HCT116 (cell line): Measurements from ENCODE around the gene CLN6. TPM values are rescaled to one million over a fixed set of nuclear protein-coding genes. Genes with fewer than 3 reads are reported as not detected.

ENCODE experiments used
- ATAC-seq: fragments of 200-7000 bp; cut with Tn5 transposase; 2 replicates; pipeline ENCODE4 v1.9.1; 2020; ENCODE audit warnings: mild to moderate bottlenecking, moderate library complexity
- BruUV-seq: library from RNA; stranded (reverse); fragments of 400-500 nt; replicated peaks from 2 replicates; lab custom pipeline; 2021; lab: Mats Ljungman, UMichigan
- CTCF ChIA-PET: fragments of 300-600 bp; sonication (Branson Sonifier 250); formaldehyde crosslinking; loops from one replicate; lab custom pipeline; 2021; ENCODE audit warnings: antibody characterized with exemption; lab: Charles Lee
- POLR2A ChIA-PET: fragments of 300-600, 350-600 bp; sonication (Branson Sonifier 250); formaldehyde crosslinking; loops from one replicate; lab custom pipeline; 2021; ENCODE audit warnings: antibody characterized with exemption; lab: Charles Lee
- RAD21 ChIA-PET, 2 experiments: fragments of 300-600 bp; sonication (Branson Sonifier 250); formaldehyde crosslinking; loops; one replicate each; lab custom pipeline; 2023; ENCODE audit warnings: low total read pairs in 2 of 2; ENCODE audit not compliant: uncharacterized antibody in 2 of 2, unreplicated experiment in 2 of 2, low non-redundant PET in 1 of 2; lab: Charles Lee
- DNase-seq: peaks from one replicate; pipeline ENCODE4 v3.0.0-alpha.2; 2010; ENCODE audit warnings: low read depth, low spot score
- H2AFZ ChIP-seq: fragments of 200-600 bp; shearing (Covaris generic), sonication (generic); 2 replicates; pipeline ENCODE4 v1.6.1; 2017; ENCODE audit warnings: low read depth, mixed run types, mixed read lengths, antibody characterized with exemption, low read length; ENCODE audit not compliant: poor library complexity, severe bottlenecking
- H3K27ac ChIP-seq: 2 replicates; pipeline ENCODE4 v1.5.1; 2012; ENCODE audit warnings: low read depth, low read length
- H3K27me3 ChIP-seq: fragments of 200-600 bp; sonication (generic); 2 replicates; pipeline ENCODE4 v1.6.1; 2016; ENCODE audit warnings: mixed run types, low read length, mixed read lengths; ENCODE audit not compliant: insufficient read depth
- H3K36me3 ChIP-seq, 2 experiments: fragments of 200-500 bp in 1 of 2; fragments of 200-600 bp in 1 of 2; sonication (Bioruptor generic) in 1 of 2; sonication (generic) in 1 of 2; 2 replicates each; pipeline versions ENCODE4 v1.5.1 to v1.6.1; 2014 to 2016; ENCODE audit warnings: low read length in 2 of 2, inconsistent platforms in 1 of 2, mixed read lengths in 1 of 2, mixed run types in 1 of 2; ENCODE audit not compliant: insufficient read depth in 2 of 2, control insufficient read depth in 1 of 2
- H3K4me1 ChIP-seq, 2 experiments: fragments of 200-600 bp in 1 of 2; sonication (generic) in 1 of 2; 2 replicates each; pipeline versions ENCODE4 v1.5.1 to v1.6.1; 2012 to 2017; ENCODE audit warnings: low read length in 2 of 2, inconsistent platforms in 1 of 2, mild to moderate bottlenecking in 1 of 2, mixed read lengths in 1 of 2, mixed run types in 1 of 2, moderate library complexity in 1 of 2; ENCODE audit not compliant: insufficient read depth in 2 of 2, control insufficient read depth in 1 of 2
- H3K4me2 ChIP-seq: fragments of 200-600 bp; sonication (generic); 2 replicates; pipeline ENCODE4 v1.6.1; 2017; ENCODE audit warnings: mixed run types, low read length, mixed read lengths
- H3K4me3 ChIP-seq, 2 experiments: fragments of 200-600 bp in 1 of 2; sonication (generic) in 1 of 2; replicated peaks in 1 of 2; 2 replicates each; pipeline ENCODE4 v1.5.1; 2011 to 2016; ENCODE audit warnings: low read length in 2 of 2, control low read depth in 1 of 2, low read depth in 1 of 2, mild to moderate bottlenecking in 1 of 2, mixed read lengths in 1 of 2, mixed run types in 1 of 2
- H3K79me2 ChIP-seq: fragments of 200-600 bp; sonication (generic); 2 replicates; pipeline ENCODE4 v1.6.1; 2017; ENCODE audit warnings: mild to moderate bottlenecking, mixed run types, low read length, moderate library complexity, mixed read lengths; ENCODE audit not compliant: insufficient read depth
- H3K9ac ChIP-seq: fragments of 200-600 bp; sonication (generic); 2 replicates; pipeline ENCODE4 v1.6.1; 2016; ENCODE audit warnings: low read length, mixed read lengths
- H3K9me2 ChIP-seq: fragments of 200-600 bp; sonication (generic), shearing (Covaris generic); 2 replicates; pipeline ENCODE4 v1.6.1; 2017; ENCODE audit warnings: mixed run types, mild to moderate bottlenecking, moderate library complexity; ENCODE audit not compliant: insufficient read depth
- H3K9me3 ChIP-seq, 2 experiments: fragments of 200-500 bp in 1 of 2; fragments of 200-600 bp in 1 of 2; sonication (Bioruptor generic) in 1 of 2; sonication (generic) in 1 of 2; 2 replicates each; pipeline ENCODE4 v1.6.1; 2014 to 2017; ENCODE audit warnings: low read length in 2 of 2, mixed read lengths in 2 of 2, inconsistent platforms in 1 of 2, low read depth in 1 of 2, mild to moderate bottlenecking in 1 of 2, mixed run types in 1 of 2, moderate library complexity in 1 of 2; ENCODE audit not compliant: control insufficient read depth in 1 of 2, insufficient read depth in 1 of 2
- H4K20me1 ChIP-seq: fragments of 200-600 bp; sonication (generic), shearing (Covaris generic); 2 replicates; pipeline ENCODE4 v1.6.1; 2017; ENCODE audit warnings: mixed run types, mild to moderate bottlenecking, moderate library complexity; ENCODE audit not compliant: insufficient read depth
- ATF3 ChIP-seq: IDR thresholded peaks from 2 replicates; pipeline ENCODE4 v1.6.1; 2012
- CBX3 ChIP-seq: IDR thresholded peaks from 2 replicates; pipeline ENCODE4 v1.6.1; 2012; ENCODE audit warnings: low read depth
- CTCF ChIP-seq, 3 experiments: fragments of 200-600 bp in 1 of 3; sonication (generic) in 1 of 3; IDR thresholded peaks in 2 of 3; conservative IDR thresholded peaks in 1 of 3; 2 replicates each; pipeline ENCODE4 v1.5.1; 2012 to 2017; ENCODE audit warnings: low read depth in 2 of 3, low read length in 2 of 3, antibody characterized with exemption in 1 of 3, borderline replicate concordance in 1 of 3, control low read depth in 1 of 3, mild to moderate bottlenecking in 1 of 3, mixed read lengths in 1 of 3, mixed run types in 1 of 3, moderate library complexity in 1 of 3; ENCODE audit not compliant: insufficient read depth in 1 of 3
- ELF1 ChIP-seq: IDR thresholded peaks from 2 replicates; pipeline ENCODE4 v1.6.1; 2012; ENCODE audit warnings: low read depth, borderline replicate concordance
- EZH2 ChIP-seq: fragments of 200-600 bp; sonication (generic); IDR thresholded peaks from 2 replicates; pipeline ENCODE4 v1.6.1; 2017; ENCODE audit warnings: antibody characterized with exemption, mixed run types
- JUND ChIP-seq: IDR thresholded peaks from 2 replicates; pipeline ENCODE4 v1.6.1; 2012
- MAX ChIP-seq: IDR thresholded peaks from 2 replicates; pipeline ENCODE4 v1.6.1; 2012
- RAD21 ChIP-seq: IDR thresholded peaks from 2 replicates; pipeline ENCODE4 v1.6.1; 2012; ENCODE audit warnings: low read depth, mild to moderate bottlenecking
- REST ChIP-seq: IDR thresholded peaks from 2 replicates; pipeline ENCODE4 v1.6.1; 2012; ENCODE audit warnings: low read depth
- SIN3A ChIP-seq: IDR thresholded peaks from 2 replicates; pipeline ENCODE4 v1.6.1; 2012; ENCODE audit warnings: low read depth
- SRF ChIP-seq: IDR thresholded peaks from 2 replicates; pipeline ENCODE4 v1.6.1; 2012; ENCODE audit warnings: low read depth
- TCF7L2 ChIP-seq: IDR thresholded peaks from 2 replicates; pipeline ENCODE4 v1.7.0; 2011; ENCODE audit warnings: borderline replicate concordance, inconsistent platforms; ENCODE audit not compliant: insufficient read depth, insufficient read length; ENCODE audit errors: extremely low read depth
- ZNF274 ChIP-seq: fragments of 200-500 bp; sonication (Bioruptor generic); IDR thresholded peaks from 2 replicates; pipeline ENCODE4 v1.6.1; 2014; ENCODE audit warnings: mild to moderate bottlenecking, low read depth, low read length, inconsistent platforms
- intact Hi-C: fragments of 100-400 bp; cut with micrococcal nuclease; formaldehyde crosslinking; loops from 2 replicates; pipeline ENCODE4 v1.10.0; 2022
- total RNA-seq: library from RNA; stranded (reverse); gene quantifications from one replicate; pipeline ENCODE4 v1.2.1, GENCODE V29; 2021; ENCODE audit not compliant: unreplicated experiment

The CLN6 gene
- total RNA-seq, 1 experiment from 2014 or later: 44.1 TPM

- DNase-seq: no peak
- no peak for ATAC-seq
- Histone ChIP-seq H3K27ac (no peak overlapping the region), H3K4me3 (no peak overlapping the region), H3K4me1 (no peaks in the 10 kb centered on the region), H3K79me2 (no peaks in the 10 kb centered on the region), H2AFZ (no peak overlapping the region), H3K9ac (no peak overlapping the region), H3K4me2 (no peak overlapping the region), H3K36me3 (peaks cover 12 to 13% of the 10 kb centered on the region in 2 experiments; a peak in 2 of 4 replicates), H4K20me1 (no peaks in the 10 kb centered on the region), H3K9me2 (no peaks in the 10 kb centered on the region), H3K27me3 (no peaks in the 10 kb centered on the region), H3K9me3 (no peaks in the 10 kb centered on the region)
- ChIA-PET POLR2A (no interaction called here), CTCF (no interaction called here), RAD21 (no interaction called here)
- no TSS peak for BruUV-seq
- intact Hi-C loops: no loop called here
- TF ChIP-seq REST: no peak
- no peak for TF ChIP-seq TCF7L2
- no peak for TF ChIP-seq SIN3A
- TF ChIP-seq JUND: no peak
- TF ChIP-seq SRF: no peak
- TF ChIP-seq CTCF (IDR thresholded peaks at IDR 0.05 in 2 of 3, conservative IDR thresholded peaks at IDR 0.05 in 1 of 3; ENCODE audit: borderline replicate concordance in 1 of 3, insufficient read depth in 1 of 3, low read depth in 2 of 3, low read length in 2 of 3): no peak
- no peak for TF ChIP-seq MAX
- no peak for TF ChIP-seq EZH2
- TF ChIP-seq ELF1: no peak
- TF ChIP-seq ZNF274: no peak
- no peak for TF ChIP-seq RAD21
- no peak for TF ChIP-seq ATF3
- TF ChIP-seq CBX3: no peak
Observed at GRCh38 chr15:68191555-68191954, 38.0 kb downstream of the CLN6 start.
